HCT116 (cell line): ENCODE data around the gene ARMC2.

Experiments
- CTCF ChIP-seq, 3 experiments: fragments of 200-600 bp in 1 of 3; sonication (generic) in 1 of 3; IDR thresholded peaks in 2 of 3; conservative IDR thresholded peaks in 1 of 3; 2 replicates each; pipeline ENCODE4 v1.5.1; 2012 to 2017; ENCODE audit warnings: low read depth in 2 of 3, low read length in 2 of 3, antibody characterized with exemption in 1 of 3, borderline replicate concordance in 1 of 3, control low read depth in 1 of 3, mild to moderate bottlenecking in 1 of 3, mixed read lengths in 1 of 3, mixed run types in 1 of 3, moderate library complexity in 1 of 3; ENCODE audit not compliant: insufficient read depth in 1 of 3
- EZH2 ChIP-seq: fragments of 200-600 bp; sonication (generic); IDR thresholded peaks from 2 replicates; pipeline ENCODE4 v1.6.1; 2017; ENCODE audit warnings: antibody characterized with exemption, mixed run types
- POLR2A ChIP-seq: IDR thresholded peaks from 2 replicates; pipeline ENCODE4 v1.7.0; 2011; ENCODE audit warnings: borderline replicate concordance; ENCODE audit not compliant: insufficient read depth, insufficient read length; ENCODE audit errors: extremely low read depth
- REST ChIP-seq: IDR thresholded peaks from 2 replicates; pipeline ENCODE4 v1.6.1; 2012; ENCODE audit warnings: low read depth

GRCh38 chr6:108878942-108879341 is 30.7 kb downstream of the ARMC2 start:
- TF ChIP-seq EZH2, result no peak
- TF ChIP-seq REST, result no peak
- no peak for TF ChIP-seq POLR2A
- TF ChIP-seq CTCF (IDR thresholded peaks at IDR 0.05 in 2 of 3, conservative IDR thresholded peaks at IDR 0.05 in 1 of 3; ENCODE audit: borderline replicate concordance in 1 of 3, insufficient read depth in 1 of 3, low read depth in 2 of 3, low read length in 2 of 3), result no peak
